ENCODE data around the gene CIB4. TPM values are rescaled to one million over a fixed set of nuclear protein-coding genes. Genes with fewer than 3 reads are reported as not detected.

The CIB4 gene
- total and polyA plus RNA-seq, 9 of the 15 experiments (the other 6 are each of a cell fraction or from before 2014, with no cell fraction given) = not detected

GRCh38 chr2:26579025-26579722 lies 62.0 kb downstream of the CIB4 start:
- Histone ChIP-seq H3K9me1 (ENCODE audit: control insufficient read depth, insufficient read depth, low read length) (no peaks in the 10 kb centered on the region), H4K20me1 (replicated peaks; ENCODE audit: control insufficient read depth, insufficient read depth, low read length) (peaks cover 4% of the 10 kb centered on the region), H3K4me1 (replicated peaks in 1 of 2; ENCODE audit: control insufficient read depth in 2 of 2, insufficient read depth in 2 of 2, low read length in 2 of 2) (no peaks in the 10 kb centered on the region), H3K4me2 (ENCODE audit: insufficient read depth, low read length) (no peak overlapping the region), H3K79me2 (ENCODE audit: control insufficient read depth, insufficient read depth, low read length) (no peaks in the 10 kb centered on the region), H3K9ac (ENCODE audit: insufficient read depth in 1 of 2, low read depth in 2 of 2, low read length in 2 of 2) (no peak overlapping the region), H2AFZ (ENCODE audit: low read depth, low read length) (no peak overlapping the region), H3K9me3 (replicated peaks; ENCODE audit: control insufficient read depth, insufficient read depth, low read depth, low read length) (no peaks in the 10 kb centered on the region), H3K36me3 (ENCODE audit: control insufficient read depth, insufficient read depth, low read length) (no peaks in the 10 kb centered on the region), H3K27ac (ENCODE audit: extremely low read depth, low read depth, low read length) (no peak overlapping the region), H3K27me3 (ENCODE audit: control insufficient read depth in 2 of 2, insufficient read depth in 2 of 2, low read length in 2 of 2) (peaks cover 34 to 96% of the 10 kb centered on the region in 2 experiments), H3K4me3 (no peak overlapping the region)
- BruUV-seq (replicated peaks) = no TSS peak
- in situ Hi-C loops (cut with MboI) = no loop called here
- DNase-seq (ENCODE audit: extremely low read depth in 1 of 4, low spot score in 3 of 4) = no peak
- no peak for FAIRE-seq
- ATAC-seq = no peak
- CTCF ChIA-PET (ENCODE audit: low intra/inter-chr PET ratio) = interaction anchor here (3.5 kb wide), 1 partner anchor 57 kb away, joined by 31 read pairs; no protein-coding TSS in a partner anchor
- intact Hi-C loops (cut with micrococcal nuclease) = no loop called here
- POLR2A ChIA-PET = interaction anchor here (0.8 kb wide), 1 partner anchor 13 kb away, joined by 5 read pairs; no protein-coding TSS in a partner anchor
- WGBS (ENCODE audit: insufficient coverage, low coverage, missing lambda C conversion rate) = 4% methylated on average over 11 of the region's 11 CpGs
- TF ChIP-seq ZBTB2 (IDR thresholded peaks at IDR 0.05) = no peak
- no peak for TF ChIP-seq ZNF589 (CRISPR knock-in tag; IDR thresholded peaks at IDR 0.05; ENCODE audit: low read depth)
- no peak for TF ChIP-seq HES1 (IDR thresholded peaks at IDR 0.05; ENCODE audit: low read depth)
- TF ChIP-seq ARID2 (IDR thresholded peaks at IDR 0.05) = no peak
- no peak for TF ChIP-seq ZNF232 (CRISPR knock-in tag; IDR thresholded peaks at IDR 0.05)
- TF ChIP-seq SREBF2 (CRISPR knock-in tag; IDR thresholded peaks at IDR 0.05) = no peak
- no peak for TF ChIP-seq YY1 (IDR thresholded peaks at IDR 0.05; ENCODE audit: borderline replicate concordance in 1 of 3, control insufficient read depth in 1 of 3, extremely low read depth in 1 of 3, insufficient read depth in 3 of 3, insufficient read length in 1 of 3, insufficient replicate concordance in 2 of 3, low read depth in 1 of 3, low read length in 2 of 3)
- TF ChIP-seq ZNF699 (CRISPR knock-in tag; IDR thresholded peaks at IDR 0.05; ENCODE audit: insufficient replicate concordance) = no peak
- no peak for TF ChIP-seq ZNF609 (CRISPR knock-in tag; IDR thresholded peaks at IDR 0.05; ENCODE audit: borderline replicate concordance)
- no peak for TF ChIP-seq BRD9 (IDR thresholded peaks at IDR 0.05; ENCODE audit: low read depth, partially characterized antibody)
- TF ChIP-seq TCF3 (CRISPR knock-in tag; IDR thresholded peaks at IDR 0.05) = no peak
- TF ChIP-seq PRMT5 (CRISPR knock-in tag; IDR thresholded peaks at IDR 0.05) = no peak
- TF ChIP-seq ZNF778 (CRISPR knock-in tag; IDR thresholded peaks at IDR 0.05) = no peak
